Neural cell (in vitro differentiated cells): ENCODE results near the gene BCL2. TPM values are rescaled to one million over a fixed set of nuclear protein-coding genes. Genes with fewer than 3 reads are reported as not detected.

ENCODE experiments used
- H2AFZ ChIP-seq: fragments of 200-600, 300-800 bp; sonication (generic), shearing (Covaris generic); 2 replicates; pipeline ENCODE4 v1.6.0; 2014; ENCODE audit warnings: low read depth, mild to moderate bottlenecking, antibody characterized with exemption, low read length, moderate library complexity
- H3F3A ChIP-seq: fragments of 200-600 bp; shearing (Covaris generic); 2 replicates; pipeline ENCODE4 v1.6.1; 2016; ENCODE audit warnings: mild to moderate bottlenecking, moderate library complexity, mixed read lengths, antibody characterized with exemption, low read length; ENCODE audit not compliant: insufficient read depth, poor library complexity, severe bottlenecking
- H3K27ac ChIP-seq: fragments of 200-600, 300-800 bp; sonication (generic), shearing (Covaris generic); 2 replicates; pipeline ENCODE4 v1.5.1; 2014; ENCODE audit warnings: mild to moderate bottlenecking, low read length, moderate library complexity
- H3K27me3 ChIP-seq: fragments of 300-800, 200-600 bp; sonication (generic), shearing (Covaris generic); 2 replicates; pipeline ENCODE4 v1.6.0; 2014; ENCODE audit warnings: mild to moderate bottlenecking, low read depth, low read length, moderate library complexity; ENCODE audit not compliant: insufficient read depth
- H3K36me3 ChIP-seq: fragments of 300-800, 200-600 bp; sonication (generic), shearing (Covaris generic); 2 replicates; pipeline ENCODE4 v1.5.1; 2014; ENCODE audit warnings: mild to moderate bottlenecking, antibody characterized with exemption, low read length, moderate library complexity; ENCODE audit not compliant: insufficient read depth
- H3K4me2 ChIP-seq: fragments of 300-800, 200-600 bp; sonication (generic), shearing (Covaris generic); 2 replicates; pipeline ENCODE4 v1.6.0; 2014; ENCODE audit warnings: mild to moderate bottlenecking, low read length
- H3K4me3 ChIP-seq: fragments of 300-800, 200-600 bp; sonication (generic), shearing (Covaris generic); 2 replicates; pipeline ENCODE4 v1.5.1; 2014; ENCODE audit warnings: mild to moderate bottlenecking, low read length, moderate library complexity
- H3K79me2 ChIP-seq: fragments of 200-600 bp; shearing (Covaris generic); replicated peaks from 2 replicates; pipeline ENCODE4 v1.6.0; 2014; ENCODE audit warnings: mild to moderate bottlenecking, low read length, moderate library complexity; ENCODE audit not compliant: insufficient read depth
- H3K9ac ChIP-seq: fragments of 300-800, 200-600 bp; sonication (generic), shearing (Covaris generic); 2 replicates; pipeline ENCODE4 v1.6.1; 2016; ENCODE audit warnings: mild to moderate bottlenecking, low read length, mixed read lengths
- H3K9me2 ChIP-seq: fragments of 200-600 bp; shearing (Covaris generic); 2 replicates; pipeline ENCODE4 v1.6.1; 2016; ENCODE audit warnings: mild to moderate bottlenecking, low read length, mixed read lengths; ENCODE audit not compliant: insufficient read depth
- H3K9me3 ChIP-seq: fragments of 200-600, 300-800 bp; sonication (generic), shearing (Covaris generic); 2 replicates; pipeline ENCODE4 v1.6.1; 2016; ENCODE audit warnings: mild to moderate bottlenecking, mixed run types, low read length, moderate library complexity, mixed read lengths
- H4K20me1 ChIP-seq: fragments of 200-600 bp; shearing (Covaris generic); 2 replicates; pipeline ENCODE4 v1.6.1; 2016; ENCODE audit warnings: mild to moderate bottlenecking, mixed run types; ENCODE audit not compliant: insufficient read depth
- EP300 ChIP-seq: fragments of 450-650 bp; conservative IDR thresholded peaks from 2 replicates; pipeline ENCODE4 v1.6.1; 2014; ENCODE audit warnings: antibody characterized with exemption, mild to moderate bottlenecking, moderate library complexity; ENCODE audit not compliant: poor library complexity, severe bottlenecking
- EZH2 ChIP-seq: fragments of 200-600, 300-800 bp; shearing (Covaris generic), sonication (generic); IDR thresholded peaks from 2 replicates; pipeline ENCODE4 v1.6.1; 2014; ENCODE audit warnings: antibody characterized with exemption, low read length, borderline replicate concordance, mild to moderate bottlenecking; ENCODE audit not compliant: insufficient read depth, poor library complexity, severe bottlenecking
- MXI1 ChIP-seq: fragments of 450-650 bp; conservative IDR thresholded peaks from 2 replicates; pipeline ENCODE4 v1.6.1; 2014; ENCODE audit warnings: antibody characterized with exemption, mild to moderate bottlenecking; ENCODE audit not compliant: poor library complexity, severe bottlenecking
- POLR2AphosphoS5 ChIP-seq: IDR thresholded peaks from 2 replicates; pipeline ENCODE4 v1.6.1; 2012
- RAD21 ChIP-seq: fragments of 450-650 bp; conservative IDR thresholded peaks from 2 replicates; pipeline ENCODE4 v1.6.1; 2014; ENCODE audit warnings: antibody characterized with exemption, mild to moderate bottlenecking, moderate library complexity
- SMC3 ChIP-seq: fragments of 450-650 bp; conservative IDR thresholded peaks from 2 replicates; pipeline ENCODE4 v1.6.1; 2014; ENCODE audit warnings: antibody characterized with exemption, mild to moderate bottlenecking, moderate library complexity; ENCODE audit not compliant: poor library complexity
- TAF1 ChIP-seq: IDR thresholded peaks from 2 replicates; pipeline ENCODE4 v1.6.1; 2012; ENCODE audit warnings: low read depth
- polyA plus RNA-seq: library from polyadenylated mRNA; depleted of rRNA; stranded (reverse); fragments of >200 nt; gene quantifications from 2 replicates; pipeline ENCODE4 v1.2.3, GENCODE V29; 2014
- TF ChIP-seq, protein P1 (sequence below): IDR thresholded peaks from 2 replicates; pipeline ENCODE4 v1.6.1; 2012; ENCODE audit warnings: borderline replicate concordance
- TF ChIP-seq, protein P2 (sequence below): fragments of 450-650 bp; IDR thresholded peaks from 2 replicates; pipeline ENCODE4 v1.5.1; 2014; ENCODE audit warnings: antibody characterized with exemption, mild to moderate bottlenecking, moderate library complexity; ENCODE audit not compliant: poor library complexity, severe bottlenecking

The BCL2 gene
- polyA plus RNA-seq, 1 donor from 2014 or later: 3.4 TPM

DNA sequence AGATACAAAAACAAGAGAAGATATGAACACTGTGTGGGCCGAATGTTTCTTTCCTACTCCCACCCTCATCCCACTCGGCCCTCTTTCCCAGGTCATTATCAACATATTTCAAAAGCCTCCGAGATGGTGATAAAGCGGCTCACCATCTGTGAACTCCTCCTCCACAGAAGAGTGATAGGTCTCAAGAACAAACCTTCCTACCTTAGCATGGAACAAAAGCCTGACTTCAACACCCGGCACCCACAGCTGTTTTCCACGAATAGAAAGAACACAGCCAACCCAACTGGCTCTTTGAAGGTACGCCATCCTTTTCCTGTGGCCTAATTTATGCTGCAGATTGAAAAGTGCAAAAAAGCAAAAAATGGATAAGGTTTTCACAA is 28.8 kb downstream of the BCL2 start:
- H3K9ac ChIP-seq: no peak overlapping the region
- H3K9me2 ChIP-seq: no peaks in the 10 kb centered on the region
- H3F3A ChIP-seq: no peaks in the 10 kb centered on the region
- H3K4me3 ChIP-seq: no peak overlapping the region
- H4K20me1 ChIP-seq: no peaks in the 10 kb centered on the region
- no peaks in the 10 kb centered on the region for H3K36me3 ChIP-seq
- TF ChIP-seq EZH2 (no peak), EP300 (no peak), MXI1 (no peak), POLR2AphosphoS5 (no peak), TAF1 (no peak), SMC3 (no peak), RAD21 (no peak)
- TF ChIP-seq, protein P1, sequence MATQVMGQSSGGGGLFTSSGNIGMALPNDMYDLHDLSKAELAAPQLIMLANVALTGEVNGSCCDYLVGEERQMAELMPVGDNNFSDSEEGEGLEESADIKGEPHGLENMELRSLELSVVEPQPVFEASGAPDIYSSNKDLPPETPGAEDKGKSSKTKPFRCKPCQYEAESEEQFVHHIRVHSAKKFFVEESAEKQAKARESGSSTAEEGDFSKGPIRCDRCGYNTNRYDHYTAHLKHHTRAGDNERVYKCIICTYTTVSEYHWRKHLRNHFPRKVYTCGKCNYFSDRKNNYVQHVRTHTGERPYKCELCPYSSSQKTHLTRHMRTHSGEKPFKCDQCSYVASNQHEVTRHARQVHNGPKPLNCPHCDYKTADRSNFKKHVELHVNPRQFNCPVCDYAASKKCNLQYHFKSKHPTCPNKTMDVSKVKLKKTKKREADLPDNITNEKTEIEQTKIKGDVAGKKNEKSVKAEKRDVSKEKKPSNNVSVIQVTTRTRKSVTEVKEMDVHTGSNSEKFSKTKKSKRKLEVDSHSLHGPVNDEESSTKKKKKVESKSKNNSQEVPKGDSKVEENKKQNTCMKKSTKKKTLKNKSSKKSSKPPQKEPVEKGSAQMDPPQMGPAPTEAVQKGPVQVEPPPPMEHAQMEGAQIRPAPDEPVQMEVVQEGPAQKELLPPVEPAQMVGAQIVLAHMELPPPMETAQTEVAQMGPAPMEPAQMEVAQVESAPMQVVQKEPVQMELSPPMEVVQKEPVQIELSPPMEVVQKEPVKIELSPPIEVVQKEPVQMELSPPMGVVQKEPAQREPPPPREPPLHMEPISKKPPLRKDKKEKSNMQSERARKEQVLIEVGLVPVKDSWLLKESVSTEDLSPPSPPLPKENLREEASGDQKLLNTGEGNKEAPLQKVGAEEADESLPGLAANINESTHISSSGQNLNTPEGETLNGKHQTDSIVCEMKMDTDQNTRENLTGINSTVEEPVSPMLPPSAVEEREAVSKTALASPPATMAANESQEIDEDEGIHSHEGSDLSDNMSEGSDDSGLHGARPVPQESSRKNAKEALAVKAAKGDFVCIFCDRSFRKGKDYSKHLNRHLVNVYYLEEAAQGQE: no peak
- TF ChIP-seq, protein P2, sequence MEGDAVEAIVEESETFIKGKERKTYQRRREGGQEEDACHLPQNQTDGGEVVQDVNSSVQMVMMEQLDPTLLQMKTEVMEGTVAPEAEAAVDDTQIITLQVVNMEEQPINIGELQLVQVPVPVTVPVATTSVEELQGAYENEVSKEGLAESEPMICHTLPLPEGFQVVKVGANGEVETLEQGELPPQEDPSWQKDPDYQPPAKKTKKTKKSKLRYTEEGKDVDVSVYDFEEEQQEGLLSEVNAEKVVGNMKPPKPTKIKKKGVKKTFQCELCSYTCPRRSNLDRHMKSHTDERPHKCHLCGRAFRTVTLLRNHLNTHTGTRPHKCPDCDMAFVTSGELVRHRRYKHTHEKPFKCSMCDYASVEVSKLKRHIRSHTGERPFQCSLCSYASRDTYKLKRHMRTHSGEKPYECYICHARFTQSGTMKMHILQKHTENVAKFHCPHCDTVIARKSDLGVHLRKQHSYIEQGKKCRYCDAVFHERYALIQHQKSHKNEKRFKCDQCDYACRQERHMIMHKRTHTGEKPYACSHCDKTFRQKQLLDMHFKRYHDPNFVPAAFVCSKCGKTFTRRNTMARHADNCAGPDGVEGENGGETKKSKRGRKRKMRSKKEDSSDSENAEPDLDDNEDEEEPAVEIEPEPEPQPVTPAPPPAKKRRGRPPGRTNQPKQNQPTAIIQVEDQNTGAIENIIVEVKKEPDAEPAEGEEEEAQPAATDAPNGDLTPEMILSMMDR: no peak
- H3K27me3 ChIP-seq: no peaks in the 10 kb centered on the region
- H2AFZ ChIP-seq: no peak overlapping the region
- H3K79me2 ChIP-seq: no peaks in the 10 kb centered on the region
- H3K9me3 ChIP-seq: no peaks in the 10 kb centered on the region
- H3K4me2 ChIP-seq: no peak overlapping the region
- H3K27ac ChIP-seq: no peak overlapping the region

DNA sequence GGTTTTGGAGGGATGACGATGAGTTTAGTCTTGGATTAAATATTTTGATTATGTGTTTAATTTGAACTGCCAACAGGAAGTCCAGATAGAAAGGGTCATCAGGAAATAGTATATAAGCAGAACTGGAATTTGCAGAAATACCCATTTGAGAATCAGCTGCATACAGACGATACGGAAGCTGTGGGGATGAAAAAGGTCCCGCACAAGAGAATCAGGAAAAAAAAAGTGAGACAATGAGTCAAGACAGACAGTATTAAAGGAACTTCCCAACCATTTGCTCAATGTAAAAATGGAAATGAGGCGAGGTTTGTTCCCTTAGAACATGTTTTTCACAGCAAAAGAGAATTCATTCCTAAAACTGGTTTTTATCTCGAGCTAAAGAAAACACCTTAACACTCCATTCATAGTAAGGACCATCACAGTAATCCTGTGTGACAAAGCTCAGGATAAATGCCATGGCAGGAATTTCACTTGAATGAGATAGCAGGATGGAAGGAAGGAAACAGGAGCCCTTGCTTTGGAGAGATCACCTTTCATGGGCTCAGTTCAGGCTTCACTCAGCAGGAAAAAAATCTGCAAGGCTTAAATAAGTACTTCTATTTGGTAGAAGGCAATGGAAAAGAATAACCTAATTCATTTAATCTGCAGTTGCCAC is 29.3 kb downstream of the BCL2 start:
- no peaks in the 10 kb centered on the region for H3K9me3 ChIP-seq
- no peak overlapping the region for H3K4me2 ChIP-seq
- H3F3A ChIP-seq: no peaks in the 10 kb centered on the region
- H3K79me2 ChIP-seq: no peaks in the 10 kb centered on the region
- H3K36me3 ChIP-seq: no peaks in the 10 kb centered on the region
- no peaks in the 10 kb centered on the region for H3K9me2 ChIP-seq
- no peaks in the 10 kb centered on the region for H3K27me3 ChIP-seq
- no peak overlapping the region for H2AFZ ChIP-seq
- no peak overlapping the region for H3K4me3 ChIP-seq
- no peaks in the 10 kb centered on the region for H4K20me1 ChIP-seq
- TF ChIP-seq EZH2 (no peak), RAD21 (no peak), SMC3 (no peak), TAF1 (no peak), MXI1 (no peak)
- TF ChIP-seq, protein P1: no peak
- no peak overlapping the region for H3K27ac ChIP-seq
- H3K9ac ChIP-seq: no peak overlapping the region
